ENCODE measurements around the gene CPNE9. TPM values are rescaled to one million over a fixed set of nuclear protein-coding genes. Genes with fewer than 3 reads are reported as not detected.

The CPNE9 gene
- total RNA-seq, 1 donor from 2014 or later: 1.3 TPM

- Mint-ChIP-seq H3K4me3 (no peak overlapping the region), H3K27ac (ENCODE audit: unreplicated experiment) (no peak overlapping the region), H3K36me3 (ENCODE audit: low read depth) (no peaks in the 10 kb centered on the region), H3K9me3 (no peaks in the 10 kb centered on the region), H3K27me3 (ENCODE audit: low read depth) (peaks cover 63% of the 10 kb centered on the region), H3K4me1 (no peaks in the 10 kb centered on the region)
- no peak for DNase-seq (ENCODE audit: low read depth, low spot score)
- TF ChIP-seq, protein P1, sequence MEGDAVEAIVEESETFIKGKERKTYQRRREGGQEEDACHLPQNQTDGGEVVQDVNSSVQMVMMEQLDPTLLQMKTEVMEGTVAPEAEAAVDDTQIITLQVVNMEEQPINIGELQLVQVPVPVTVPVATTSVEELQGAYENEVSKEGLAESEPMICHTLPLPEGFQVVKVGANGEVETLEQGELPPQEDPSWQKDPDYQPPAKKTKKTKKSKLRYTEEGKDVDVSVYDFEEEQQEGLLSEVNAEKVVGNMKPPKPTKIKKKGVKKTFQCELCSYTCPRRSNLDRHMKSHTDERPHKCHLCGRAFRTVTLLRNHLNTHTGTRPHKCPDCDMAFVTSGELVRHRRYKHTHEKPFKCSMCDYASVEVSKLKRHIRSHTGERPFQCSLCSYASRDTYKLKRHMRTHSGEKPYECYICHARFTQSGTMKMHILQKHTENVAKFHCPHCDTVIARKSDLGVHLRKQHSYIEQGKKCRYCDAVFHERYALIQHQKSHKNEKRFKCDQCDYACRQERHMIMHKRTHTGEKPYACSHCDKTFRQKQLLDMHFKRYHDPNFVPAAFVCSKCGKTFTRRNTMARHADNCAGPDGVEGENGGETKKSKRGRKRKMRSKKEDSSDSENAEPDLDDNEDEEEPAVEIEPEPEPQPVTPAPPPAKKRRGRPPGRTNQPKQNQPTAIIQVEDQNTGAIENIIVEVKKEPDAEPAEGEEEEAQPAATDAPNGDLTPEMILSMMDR (conservative IDR thresholded peaks at IDR 0.05): no peak
These were observed 18.0 kb downstream of the CPNE9 start for GRCh38 chr3:9721700-9722060.

- DNase-seq (ENCODE audit: low read depth, low spot score): no peak
- H3K36me3 Mint-ChIP-seq (ENCODE audit: low read depth): no peaks in the 10 kb centered on the region
- H3K4me1 Mint-ChIP-seq: peaks cover 5% of the 10 kb centered on the region
- H3K9me3 Mint-ChIP-seq: no peaks in the 10 kb centered on the region
- H3K27me3 Mint-ChIP-seq (ENCODE audit: low read depth): peaks cover 52% of the 10 kb centered on the region
- TF ChIP-seq, protein P1 (conservative IDR thresholded peaks at IDR 0.05): no peak
- no peak overlapping the region for H3K27ac Mint-ChIP-seq (ENCODE audit: unreplicated experiment)
- no peak overlapping the region for H3K4me3 Mint-ChIP-seq
These were observed 22.3 kb downstream of the CPNE9 start for GRCh38 chr3:9725775-9726515.

- no peaks in the 10 kb centered on the region for H3K36me3 Mint-ChIP-seq (ENCODE audit: low read depth)
- H3K27ac Mint-ChIP-seq (ENCODE audit: unreplicated experiment): no peak overlapping the region
These were observed 23.5 kb downstream of the CPNE9 start for GRCh38 chr3:9727041-9727595.

DNA sequence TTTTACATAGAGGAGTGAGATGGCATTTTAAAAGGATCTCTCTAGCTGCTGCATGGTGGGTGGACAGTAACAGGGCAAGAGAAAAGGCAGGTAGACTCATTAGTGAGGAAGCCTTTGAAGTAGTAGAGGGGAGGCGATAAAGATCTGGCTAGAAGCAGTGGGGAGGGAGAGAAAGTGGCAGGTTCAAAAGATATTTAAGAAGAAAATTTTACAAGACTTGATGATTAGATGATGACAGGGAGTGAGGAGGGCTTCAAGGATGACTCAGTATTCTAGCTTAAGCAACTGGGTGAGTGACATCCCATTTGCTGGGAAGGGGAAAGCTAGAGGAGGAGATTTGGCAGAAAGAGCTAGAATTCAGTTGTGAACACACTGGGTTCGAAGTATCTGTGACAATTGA, 24.1 kb downstream of the CPNE9 start:
- TF ChIP-seq, protein P1 (conservative IDR thresholded peaks at IDR 0.05): no peak
- DNase-seq (ENCODE audit: low read depth, low spot score): no peak
- H3K36me3 Mint-ChIP-seq (ENCODE audit: low read depth): no peaks in the 10 kb centered on the region
- peak overlapping the region; percentile 55 for H3K4me3 Mint-ChIP-seq
- no peaks in the 10 kb centered on the region for H3K9me3 Mint-ChIP-seq
- H3K27ac Mint-ChIP-seq (ENCODE audit: unreplicated experiment): no peak overlapping the region
- peaks cover 12% of the 10 kb centered on the region for H3K4me1 Mint-ChIP-seq
- peaks cover 37% of the 10 kb centered on the region for H3K27me3 Mint-ChIP-seq (ENCODE audit: low read depth)

More at GRCh38 chr3:9727041-9727595, 23.5 kb downstream of the CPNE9 start:
- DNase-seq (ENCODE audit: low read depth, low spot score): no peak
- H3K4me3 Mint-ChIP-seq: peak overlapping the region; percentile 55
- H3K9me3 Mint-ChIP-seq: no peaks in the 10 kb centered on the region
- peaks cover 6% of the 10 kb centered on the region for H3K4me1 Mint-ChIP-seq
- peaks cover 44% of the 10 kb centered on the region for H3K27me3 Mint-ChIP-seq (ENCODE audit: low read depth)
- TF ChIP-seq, protein P1 (conservative IDR thresholded peaks at IDR 0.05): peak; percentile 45

DNA sequence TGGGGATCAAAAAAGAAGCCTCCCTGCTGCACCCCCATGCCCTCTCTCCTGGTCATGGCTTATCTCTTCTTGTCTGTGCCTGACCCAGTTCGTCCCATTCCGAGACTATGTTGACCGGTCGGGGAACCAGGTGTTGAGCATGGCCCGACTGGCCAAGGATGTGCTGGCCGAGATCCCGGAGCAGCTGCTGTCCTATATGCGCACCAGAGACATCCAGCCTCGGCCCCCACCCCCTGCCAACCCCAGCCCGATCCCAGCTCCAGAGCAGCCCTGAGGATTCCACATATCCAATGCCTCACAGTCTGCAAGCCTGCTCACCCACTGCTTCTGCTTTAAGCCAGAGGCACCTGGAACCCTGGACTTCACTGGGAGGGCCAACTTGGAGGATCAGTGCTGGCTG, 25.8 kb downstream of the CPNE9 start:
- no peak for DNase-seq (ENCODE audit: low read depth, low spot score)
- Mint-ChIP-seq H3K9me3 (no peaks in the 10 kb centered on the region), H3K27me3 (ENCODE audit: low read depth) (peaks cover 28% of the 10 kb centered on the region), H3K27ac (ENCODE audit: unreplicated experiment) (no peak overlapping the region), H3K4me3 (peak overlapping the region; percentile 42), H3K4me1 (peaks cover 23% of the 10 kb centered on the region), H3K36me3 (ENCODE audit: low read depth) (no peaks in the 10 kb centered on the region)
- TF ChIP-seq, protein P1 (conservative IDR thresholded peaks at IDR 0.05): no peak

Data from neural crest cell (in vitro differentiated cells).